ENCODE data around the gene NR6A1.

Gene NR6A1

DNA sequence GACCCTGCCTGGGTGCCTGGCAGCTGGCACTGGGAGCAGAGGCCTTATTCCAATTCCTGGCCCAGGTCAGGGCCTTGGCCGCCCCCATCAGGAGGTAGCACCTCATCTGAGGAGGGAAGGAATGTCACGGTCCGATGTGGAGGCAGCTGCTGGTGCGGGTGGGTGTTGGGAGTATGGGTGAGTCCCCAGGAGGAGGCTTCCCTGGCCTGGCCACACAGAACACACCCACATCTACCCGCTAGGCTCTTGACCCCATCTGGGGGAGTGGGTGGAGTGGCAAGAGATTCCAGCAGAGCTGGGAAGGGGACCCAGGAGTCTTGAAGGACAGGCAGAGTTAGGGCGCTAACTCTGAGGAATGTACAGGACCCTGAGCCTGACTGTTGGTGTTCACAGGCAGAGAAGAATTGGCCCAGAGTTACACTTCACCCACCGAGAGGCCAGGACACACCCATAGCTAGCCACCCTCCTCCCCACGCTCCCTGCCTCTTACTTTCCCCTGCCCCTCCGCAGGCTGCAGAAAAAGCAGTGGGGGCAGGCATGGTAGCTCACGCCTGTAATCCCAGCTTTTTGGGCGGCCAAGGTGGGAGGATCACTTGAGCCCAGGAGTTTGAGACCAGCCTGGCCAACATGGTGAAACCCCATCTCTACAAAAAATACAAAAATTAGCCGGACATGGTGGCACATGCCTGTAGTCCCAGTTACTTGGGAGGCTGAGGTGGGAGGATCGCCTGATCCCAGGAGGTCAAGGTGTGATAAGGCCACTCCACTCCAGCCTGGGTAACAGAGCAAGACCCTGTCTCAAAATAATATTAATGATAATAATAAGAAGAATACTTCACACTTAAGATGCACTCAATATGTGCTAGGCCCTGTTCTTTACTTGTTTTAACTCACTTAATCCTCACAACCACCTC is 11.8 kb upstream of the NR6A1 start (continued):
- TF ChIP-seq ATF2 (tag by site-specific recombination; IDR thresholded peaks at IDR 0.05; ENCODE audit: low read depth) (no peak), ZBTB21 (tag by site-specific recombination; IDR thresholded peaks at IDR 0.05) (no peak), EGR2 (tag by site-specific recombination; IDR thresholded peaks at IDR 0.05; ENCODE audit: low read depth) (peak; percentile 80)
- TF ChIP-seq, protein P1, sequence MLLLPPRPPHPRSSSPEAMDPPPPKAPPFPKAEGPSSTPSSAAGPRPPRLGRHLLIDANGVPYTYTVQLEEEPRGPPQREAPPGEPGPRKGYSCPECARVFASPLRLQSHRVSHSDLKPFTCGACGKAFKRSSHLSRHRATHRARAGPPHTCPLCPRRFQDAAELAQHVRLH (tag by site-specific recombination; IDR thresholded peaks at IDR 0.05) = no peak

- Histone ChIP-seq H3K27ac (ENCODE audit: extremely low read depth, low read depth, low read length) (no peak overlapping the region), H3K4me3 (ENCODE audit: low read depth, low read length) (no peak overlapping the region), H3K9me3 (ENCODE audit: control insufficient read depth, insufficient read depth, low read depth, low read length) (no peaks in the 10 kb centered on the region), H3K36me3 (ENCODE audit: control insufficient read depth in 2 of 2, insufficient read depth in 1 of 2, low read length in 2 of 2) (no peaks in the 10 kb centered on the region), H3K4me1 (ENCODE audit: control insufficient read depth, insufficient read depth, low read length) (peaks cover 2% of the 10 kb centered on the region; the same call in 1 of the 2 replicates)
- TF ChIP-seq ZIC2 (tag by site-specific recombination; IDR thresholded peaks at IDR 0.05) = no peak
- TF ChIP-seq ZBTB17 (tag by site-specific recombination; IDR thresholded peaks at IDR 0.05) = no peak
- TF ChIP-seq ZNF768 (tag by site-specific recombination; IDR thresholded peaks at IDR 0.05) = 0 out of 2 replicates have a peak, but pooled peaks have one; percentile 28
- POLR2A ChIA-PET = no interaction called here
- CTCF ChIA-PET = interaction anchor here (1.2 to 16.2 kb wide), 2 partner anchors 9 to 62 kb away, joined by 7 to 1257 read pairs; partner anchors contain the start of gene WDR38
Observed at GRCh38 chr9:124781967-124782660, 11.0 kb upstream of the NR6A1 start.

DNA sequence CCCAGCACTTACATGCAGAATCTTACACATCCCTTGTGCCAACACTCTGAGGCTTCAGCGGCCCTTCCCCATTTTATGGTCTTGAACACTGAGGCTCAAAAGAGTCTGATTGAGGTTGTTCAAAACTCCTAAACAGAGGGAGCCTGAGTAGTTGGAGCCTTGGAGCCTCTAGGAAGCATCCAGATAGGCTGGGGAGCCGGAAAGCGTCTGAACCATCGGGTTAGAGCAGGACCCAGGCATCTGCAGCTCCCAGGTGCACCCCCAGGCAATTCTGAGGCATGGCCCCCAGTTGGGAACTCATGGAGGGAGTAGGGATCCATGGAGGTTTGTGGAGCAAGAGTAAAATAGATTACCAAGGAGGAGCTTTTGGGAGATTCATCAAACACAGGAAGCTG is 9.6 kb upstream of the NR6A1 start:
- Histone ChIP-seq H3K9me3 (ENCODE audit: control insufficient read depth, insufficient read depth, low read depth, low read length) (no peaks in the 10 kb centered on the region), H3K27ac (ENCODE audit: extremely low read depth, low read depth, low read length) (no peak overlapping the region), H3K4me1 (ENCODE audit: control insufficient read depth, insufficient read depth, low read length) (peaks cover 2% of the 10 kb centered on the region; the same call in 1 of the 2 replicates), H3K36me3 (ENCODE audit: control insufficient read depth in 2 of 2, insufficient read depth in 1 of 2, low read length in 2 of 2) (no peaks in the 10 kb centered on the region), H3K4me3 (ENCODE audit: low read depth, low read length) (no peak overlapping the region)
- TF ChIP-seq ZNF639 (tag by site-specific recombination; IDR thresholded peaks at IDR 0.05) (no peak), ZNF16 (tag by site-specific recombination; IDR thresholded peaks at IDR 0.05; ENCODE audit: low read depth) (0 out of 2 replicates have a peak, but pooled peaks have one; percentile 14), ZNF843 (tag by site-specific recombination; IDR thresholded peaks at IDR 0.05) (no peak), YY1 (tag by site-specific recombination; IDR thresholded peaks at IDR 0.05) (no peak), ZNF214 (tag by site-specific recombination; IDR thresholded peaks at IDR 0.05; ENCODE audit: borderline replicate concordance) (no peak)
- CTCF ChIA-PET = interaction anchor here (1.4 to 16.2 kb wide), 2 partner anchors 9 to 64 kb away, joined by 5 to 1257 read pairs; partner anchors contain the start of genes NR6A1 and WDR38
- POLR2A ChIA-PET = no interaction called here

DNA sequence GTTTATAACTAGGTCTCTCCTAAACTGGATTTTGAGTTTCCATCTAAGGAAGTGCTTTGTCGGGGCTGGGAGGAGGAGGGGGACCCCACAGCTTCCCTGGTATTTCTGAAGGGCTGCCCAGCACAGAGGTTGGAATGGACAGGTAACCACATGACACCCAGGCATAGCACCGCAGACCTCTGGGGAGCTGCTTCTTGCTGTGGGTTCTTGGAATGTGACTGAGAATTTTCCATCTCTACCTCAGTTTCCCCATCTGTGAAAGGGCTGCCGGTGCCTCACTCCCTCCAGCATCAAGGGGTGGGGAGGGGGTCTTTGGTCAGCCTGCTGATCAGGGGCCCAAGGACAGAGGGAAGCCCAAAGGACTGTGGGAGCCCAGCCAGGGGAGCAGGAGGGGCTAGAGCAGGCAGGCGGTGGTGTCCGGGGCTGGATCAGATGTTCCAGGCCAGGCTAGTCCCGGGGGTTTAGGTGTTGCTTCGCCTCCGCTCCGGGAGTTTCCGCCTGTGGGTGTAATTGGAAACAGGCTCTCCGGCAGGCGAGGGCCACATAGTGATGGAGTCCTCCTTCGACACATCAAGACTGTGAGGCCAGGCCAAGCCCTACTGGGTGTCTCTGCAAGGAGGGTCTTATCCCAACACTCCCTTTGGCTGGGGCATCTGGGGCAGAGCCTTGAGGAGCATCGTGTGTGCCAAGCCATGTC is 9.1 kb upstream of the NR6A1 start:
- H3K36me3 ChIP-seq (ENCODE audit: control insufficient read depth in 2 of 2, insufficient read depth in 1 of 2, low read length in 2 of 2) = no peaks in the 10 kb centered on the region
- no peak for TF ChIP-seq CTCF (tag by site-specific recombination; IDR thresholded peaks at IDR 0.05)
- TF ChIP-seq ZNF776 (tag by site-specific recombination; IDR thresholded peaks at IDR 0.05; ENCODE audit: borderline replicate concordance) = no peak
- TF ChIP-seq ZNF473 (tag by site-specific recombination; IDR thresholded peaks at IDR 0.05) = no peak
- no peak for TF ChIP-seq KLF17 (tag by site-specific recombination; IDR thresholded peaks at IDR 0.05)
- no peak for TF ChIP-seq ZNF311 (tag by site-specific recombination; IDR thresholded peaks at IDR 0.05; ENCODE audit: borderline replicate concordance)
- no peak for TF ChIP-seq ZNF335 (tag by site-specific recombination; conservative IDR thresholded peaks at IDR 0.05)
- no peak for TF ChIP-seq ZNF785 (tag by site-specific recombination; IDR thresholded peaks at IDR 0.05)
- no peak for TF ChIP-seq ZNF184 (tag by site-specific recombination; IDR thresholded peaks at IDR 0.05)

More for the DNA sequence above, 9.1 kb upstream of the NR6A1 start:
- no peak overlapping the region for H3K4me3 ChIP-seq (ENCODE audit: low read depth, low read length)
- H3K9me3 ChIP-seq (ENCODE audit: control insufficient read depth, insufficient read depth, low read depth, low read length) = no peaks in the 10 kb centered on the region
- H3K4me1 ChIP-seq (ENCODE audit: control insufficient read depth, insufficient read depth, low read length) = peaks cover 2% of the 10 kb centered on the region; the same call in 1 of the 2 replicates
- ChIA-PET CTCF (interaction anchor here (0.6 to 16.2 kb wide), 8 partner anchors 9 to 424 kb away, joined by 3 to 1257 read pairs (median 4); partner anchors contain the start of genes NR6A1 and WDR38), POLR2A (interaction anchor here (0.5 to 11.9 kb wide), 8 partner anchors 9 to 461 kb away, joined by 3 to 201 read pairs (median 4); partner anchors contain the start of genes ARPC5L, HSPA5, NR6A1 and RPL35)
- no peak overlapping the region for H3K27ac ChIP-seq (ENCODE audit: extremely low read depth, low read depth, low read length)

All from HEK293 (cell line).